Vagina (tissue), 2 donors: ENCODE measurements around the gene ZNF771. TPM values are rescaled to one million over a fixed set of nuclear protein-coding genes. Genes with fewer than 3 reads are reported as not detected.

Source experiments
- DNase-seq, 2 donors: peaks; one replicate each; pipeline ENCODE4 v3.0.0-alpha.2; 2017; ENCODE audit errors: extremely low spot score in 2 of 2
- H3K27ac ChIP-seq: fragments of 200-600 bp; sonication (generic); one replicate; pipeline ENCODE4 v1.5.1; 2019
- H3K27me3 ChIP-seq: fragments of 200-600 bp; sonication (generic); one replicate; pipeline ENCODE4 v1.5.1; 2019
- H3K36me3 ChIP-seq, 2 donors: fragments of 200-600 bp; sonication (generic); one replicate each; pipeline ENCODE4 v1.5.1; 2017 to 2019
- H3K4me1 ChIP-seq: fragments of 200-600 bp; sonication (generic); one replicate; pipeline ENCODE4 v1.5.1; 2019
- H3K4me3 ChIP-seq, 2 donors: fragments of 200-600 bp; sonication (generic); 1 replicate in 1 of 2; 2 replicates in 1 of 2; pipeline ENCODE4 v1.5.1; 2016 to 2019
- H3K9me3 ChIP-seq: fragments of 200-600 bp; sonication (generic); one replicate; pipeline ENCODE4 v1.5.1; 2019
- POLR2A ChIP-seq, 2 donors: fragments of 450-650 bp; IDR thresholded peaks; one replicate each; pipeline ENCODE4 v1.6.1; 2017; ENCODE audit warnings: antibody characterized with exemption in 2 of 2, mild to moderate bottlenecking in 2 of 2, moderate library complexity in 2 of 2
- POLR2AphosphoS5 ChIP-seq, 2 donors: sonication (generic); formaldehyde crosslinking; IDR thresholded peaks; one replicate each; pipeline ENCODE4 v1.9.0; 2017; ENCODE audit warnings: antibody characterized with exemption in 2 of 2, mild to moderate bottlenecking in 2 of 2, low read depth in 1 of 2; ENCODE audit not compliant: insufficient read depth in 1 of 2
- intact Hi-C: fragments of 100-400 bp; cut with DNase I; formaldehyde crosslinking; loops from one replicate; pipeline ENCODE4 v1.15.1; 2023
- total RNA-seq: library from RNA; depleted of rRNA; stranded (reverse); fragments of >200 nt; gene quantifications from one replicate; pipeline ENCODE4 v1.2.3, GENCODE V29; 2016
- TF ChIP-seq, protein P1 (sequence below), 3 experiments: fragments of 450-650 bp in 2 of 3; fragments of 200-600 bp in 1 of 3; sonication (generic) in 1 of 3; IDR thresholded peaks; one replicate each; pipeline ENCODE4 v1.5.1; 2017 to 2019; ENCODE audit warnings: antibody characterized with exemption in 3 of 3, mild to moderate bottlenecking in 2 of 3, moderate library complexity in 2 of 3

ZNF771 gene
- total RNA-seq, 1 donor from 2014 or later: 42.7 TPM

DNA sequence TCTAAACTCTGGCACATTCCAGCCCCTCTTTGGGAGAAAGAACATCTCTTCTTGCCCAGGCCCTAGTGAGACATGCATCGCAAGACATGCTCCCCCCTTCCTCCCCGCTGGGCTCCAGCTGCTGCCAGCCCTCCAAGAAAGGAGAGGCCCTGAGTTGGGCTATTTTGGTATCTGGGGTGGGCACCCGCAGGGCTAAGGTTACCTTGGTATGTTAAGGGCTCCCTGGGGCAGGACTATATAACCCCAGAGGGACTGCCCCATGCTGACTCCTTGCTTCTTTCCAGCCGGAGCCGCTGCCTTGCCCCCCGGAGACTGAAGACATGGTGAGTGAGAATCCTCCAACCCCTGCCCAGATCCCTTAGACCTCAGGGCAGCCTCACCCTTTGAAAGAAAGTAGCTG lies 32.9 kb upstream of the ZNF771 start, which contains the start of gene MYL11:
Gene MYL11 (plus strand): TSS at position 265 of the 400 bp plus-strand sequence. CDS start 56 bp downstream, at position 321.
- H3K9me3 ChIP-seq: no peaks in the 10 kb centered on the region
- TF ChIP-seq, protein P1, sequence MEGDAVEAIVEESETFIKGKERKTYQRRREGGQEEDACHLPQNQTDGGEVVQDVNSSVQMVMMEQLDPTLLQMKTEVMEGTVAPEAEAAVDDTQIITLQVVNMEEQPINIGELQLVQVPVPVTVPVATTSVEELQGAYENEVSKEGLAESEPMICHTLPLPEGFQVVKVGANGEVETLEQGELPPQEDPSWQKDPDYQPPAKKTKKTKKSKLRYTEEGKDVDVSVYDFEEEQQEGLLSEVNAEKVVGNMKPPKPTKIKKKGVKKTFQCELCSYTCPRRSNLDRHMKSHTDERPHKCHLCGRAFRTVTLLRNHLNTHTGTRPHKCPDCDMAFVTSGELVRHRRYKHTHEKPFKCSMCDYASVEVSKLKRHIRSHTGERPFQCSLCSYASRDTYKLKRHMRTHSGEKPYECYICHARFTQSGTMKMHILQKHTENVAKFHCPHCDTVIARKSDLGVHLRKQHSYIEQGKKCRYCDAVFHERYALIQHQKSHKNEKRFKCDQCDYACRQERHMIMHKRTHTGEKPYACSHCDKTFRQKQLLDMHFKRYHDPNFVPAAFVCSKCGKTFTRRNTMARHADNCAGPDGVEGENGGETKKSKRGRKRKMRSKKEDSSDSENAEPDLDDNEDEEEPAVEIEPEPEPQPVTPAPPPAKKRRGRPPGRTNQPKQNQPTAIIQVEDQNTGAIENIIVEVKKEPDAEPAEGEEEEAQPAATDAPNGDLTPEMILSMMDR (IDR thresholded peaks at IDR 0.05): no peak
- no peak for TF ChIP-seq POLR2AphosphoS5 (IDR thresholded peaks at IDR 0.05; ENCODE audit: insufficient read depth in 1 of 2, low read depth in 1 of 2)
- TF ChIP-seq POLR2A (IDR thresholded peaks at IDR 0.05): no peak
- no peak within 1 kb of the TSS for H3K27ac ChIP-seq
- H3K27me3 ChIP-seq: no peaks in the 10 kb centered on the region
- DNase-seq: no peak
- no peaks in the 10 kb centered on the region for H3K36me3 ChIP-seq
- H3K4me3 ChIP-seq: no peak within 1 kb of the TSS
- intact Hi-C loops: loop anchor here (10.0 kb wide), 1 partner anchor 1500 kb away; the partner anchor contains the start of gene ZNF267
- peaks cover 30% of the 10 kb centered on the region for H3K4me1 ChIP-seq

DNA sequence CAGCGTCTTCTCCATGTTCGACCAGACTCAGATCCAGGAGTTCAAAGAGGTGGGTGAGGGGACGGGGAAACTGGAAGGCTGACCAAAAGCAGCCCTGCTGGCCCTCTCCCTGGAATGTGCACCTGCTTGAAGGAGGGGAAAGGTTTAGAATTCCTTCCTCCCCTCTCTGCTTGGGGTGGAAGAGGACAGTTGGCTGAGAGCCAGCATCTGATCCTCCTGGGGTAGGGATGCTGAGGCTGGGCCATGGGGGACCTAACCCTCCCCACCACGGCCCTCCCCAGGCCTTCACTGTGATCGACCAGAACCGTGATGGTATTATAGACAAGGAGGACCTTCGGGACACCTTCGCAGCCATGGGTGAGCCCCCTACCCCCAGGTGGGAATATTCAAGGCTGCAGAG lies 31.5 kb upstream of the ZNF771 start:
- no peaks in the 10 kb centered on the region for H3K27me3 ChIP-seq
- peak in 1 of 2 donors; percentile 84 for DNase-seq
- H3K36me3 ChIP-seq: no peaks in the 10 kb centered on the region
- intact Hi-C loops: loop anchor here (5.0 to 10.0 kb wide), 2 partner anchors 569 to 1499 kb away; partner anchors contain the start of genes MAZ and ZNF267
- H3K4me3 ChIP-seq: no peak overlapping the region
- TF ChIP-seq, protein P1 (IDR thresholded peaks at IDR 0.05): no peak
- TF ChIP-seq POLR2AphosphoS5 (IDR thresholded peaks at IDR 0.05; ENCODE audit: insufficient read depth in 1 of 2, low read depth in 1 of 2) (no peak), POLR2A (IDR thresholded peaks at IDR 0.05) (no peak)
- H3K4me1 ChIP-seq: peaks cover 30% of the 10 kb centered on the region
- H3K9me3 ChIP-seq: no peaks in the 10 kb centered on the region
- H3K27ac ChIP-seq: no peak overlapping the region

GRCh38 chr16:30376461-30376902 lies 30.9 kb upstream of the ZNF771 start:
- no peak for TF ChIP-seq POLR2A (IDR thresholded peaks at IDR 0.05)
- TF ChIP-seq, protein P1 (IDR thresholded peaks at IDR 0.05): no peak
- TF ChIP-seq POLR2AphosphoS5 (IDR thresholded peaks at IDR 0.05; ENCODE audit: insufficient read depth in 1 of 2, low read depth in 1 of 2): no peak
- intact Hi-C loops: loop anchor here (5.0 to 10.0 kb wide), 2 partner anchors 569 to 1498 kb away; partner anchors contain the start of genes MAZ and ZNF267
- peak in 1 of 2 donors; percentile 86 for DNase-seq
- no peaks in the 10 kb centered on the region for H3K36me3 ChIP-seq
- peaks cover 33% of the 10 kb centered on the region for H3K4me1 ChIP-seq
- peak overlapping the region; percentile 99 for H3K27ac ChIP-seq
- no peak overlapping the region for H3K4me3 ChIP-seq
- no peaks in the 10 kb centered on the region for H3K27me3 ChIP-seq
- no peaks in the 10 kb centered on the region for H3K9me3 ChIP-seq

DNA sequence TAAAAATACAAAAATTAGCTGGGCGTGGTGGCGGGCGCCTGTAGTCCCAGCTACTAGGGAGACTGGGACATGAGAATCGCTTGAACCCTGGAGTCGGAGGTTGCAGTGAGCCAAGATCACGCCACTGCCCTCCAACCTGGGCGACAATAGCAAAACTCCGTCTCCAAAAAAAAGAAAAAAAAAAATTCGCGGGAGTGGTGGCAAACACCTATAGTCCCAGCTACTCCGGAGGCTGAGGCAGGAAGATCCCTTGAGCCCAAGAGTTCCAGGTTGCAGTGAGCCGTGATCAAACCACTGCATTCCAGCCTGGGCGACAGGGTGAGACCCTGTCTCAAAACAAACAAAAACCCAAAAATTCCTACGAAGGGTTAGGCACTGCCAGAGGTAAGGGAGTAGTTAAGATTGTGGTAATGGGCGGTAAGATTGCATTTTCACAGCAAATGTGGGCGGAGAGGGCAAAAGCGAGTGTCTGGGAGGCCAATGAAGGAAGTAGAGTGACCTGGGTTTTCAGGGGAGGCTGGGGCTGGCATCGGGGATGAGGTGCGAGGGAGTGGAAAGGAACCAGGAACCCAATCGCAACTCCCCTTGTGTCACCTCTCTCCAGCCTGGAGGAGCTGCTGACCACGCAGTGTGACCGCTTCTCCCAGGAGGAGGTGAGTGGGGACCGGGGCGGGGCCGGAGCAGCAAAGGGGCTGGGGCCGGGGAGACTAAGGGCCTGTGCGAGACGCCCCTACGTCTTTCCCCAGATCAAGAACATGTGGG lies 30.2 kb upstream of the ZNF771 start:
- TF ChIP-seq POLR2AphosphoS5 (IDR thresholded peaks at IDR 0.05; ENCODE audit: insufficient read depth in 1 of 2, low read depth in 1 of 2): no peak
- no peak for TF ChIP-seq POLR2A (IDR thresholded peaks at IDR 0.05)
- TF ChIP-seq, protein P1 (IDR thresholded peaks at IDR 0.05): no peak
- H3K4me1 ChIP-seq: peaks cover 32% of the 10 kb centered on the region
- peak overlapping the region; percentile 99 for H3K27ac ChIP-seq
- no peaks in the 10 kb centered on the region for H3K27me3 ChIP-seq
- intact Hi-C loops: loop anchor here (5.0 to 10.0 kb wide), 2 partner anchors 570 to 1498 kb away; partner anchors contain the start of genes MAZ and ZNF267
- H3K9me3 ChIP-seq: no peaks in the 10 kb centered on the region
- no peaks in the 10 kb centered on the region for H3K36me3 ChIP-seq
- DNase-seq: peak; percentile 89 to 95
- peak overlapping the region; percentile 75 to 81 for H3K4me3 ChIP-seq
